ENCODE data around the gene CYP24A1.

DNA sequence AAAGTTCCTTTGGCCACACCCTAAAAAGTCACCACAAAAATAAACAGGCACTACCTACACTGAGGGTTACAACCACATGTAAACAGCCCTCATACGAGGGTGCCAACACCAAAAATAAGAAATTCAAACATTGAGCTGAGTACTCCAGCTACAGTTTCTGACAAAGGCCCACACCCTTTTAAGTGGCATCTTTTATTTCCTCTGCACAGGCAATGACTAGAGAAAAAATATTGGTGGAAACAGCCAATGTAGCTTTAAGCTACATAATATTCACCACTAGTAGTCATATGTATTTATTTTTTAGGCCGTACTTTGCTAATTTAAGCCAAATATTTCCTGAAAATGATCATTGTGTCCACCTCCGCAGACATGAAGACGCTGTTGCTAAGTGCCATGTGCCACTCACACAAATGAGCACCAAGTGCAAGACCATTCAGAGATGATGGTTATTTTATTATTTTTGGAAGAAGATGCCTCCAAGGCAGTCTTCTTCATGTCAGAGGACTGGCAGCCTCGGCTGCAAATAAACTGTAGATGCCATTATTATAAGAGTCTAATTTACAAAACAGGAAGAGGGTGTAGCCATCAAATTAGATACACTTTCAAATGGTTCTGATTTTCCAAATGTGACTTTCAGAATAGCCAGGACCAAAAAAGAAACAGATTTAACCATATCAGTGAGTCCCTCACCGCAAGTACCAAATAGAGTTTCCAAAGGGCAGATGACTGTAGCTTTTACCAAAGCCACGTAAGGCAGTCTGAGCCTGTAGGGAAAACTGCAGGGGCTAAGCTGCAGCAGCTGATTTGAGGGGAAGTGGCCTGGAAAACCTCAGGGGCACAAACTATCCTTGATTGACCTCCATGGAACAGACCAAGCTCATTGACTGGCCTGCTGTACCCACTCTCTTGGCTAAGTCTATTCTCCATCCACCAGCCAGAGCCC is 13.4 kb downstream of the CYP24A1 start:
- TF ChIP-seq, protein P1, sequence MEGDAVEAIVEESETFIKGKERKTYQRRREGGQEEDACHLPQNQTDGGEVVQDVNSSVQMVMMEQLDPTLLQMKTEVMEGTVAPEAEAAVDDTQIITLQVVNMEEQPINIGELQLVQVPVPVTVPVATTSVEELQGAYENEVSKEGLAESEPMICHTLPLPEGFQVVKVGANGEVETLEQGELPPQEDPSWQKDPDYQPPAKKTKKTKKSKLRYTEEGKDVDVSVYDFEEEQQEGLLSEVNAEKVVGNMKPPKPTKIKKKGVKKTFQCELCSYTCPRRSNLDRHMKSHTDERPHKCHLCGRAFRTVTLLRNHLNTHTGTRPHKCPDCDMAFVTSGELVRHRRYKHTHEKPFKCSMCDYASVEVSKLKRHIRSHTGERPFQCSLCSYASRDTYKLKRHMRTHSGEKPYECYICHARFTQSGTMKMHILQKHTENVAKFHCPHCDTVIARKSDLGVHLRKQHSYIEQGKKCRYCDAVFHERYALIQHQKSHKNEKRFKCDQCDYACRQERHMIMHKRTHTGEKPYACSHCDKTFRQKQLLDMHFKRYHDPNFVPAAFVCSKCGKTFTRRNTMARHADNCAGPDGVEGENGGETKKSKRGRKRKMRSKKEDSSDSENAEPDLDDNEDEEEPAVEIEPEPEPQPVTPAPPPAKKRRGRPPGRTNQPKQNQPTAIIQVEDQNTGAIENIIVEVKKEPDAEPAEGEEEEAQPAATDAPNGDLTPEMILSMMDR (IDR thresholded peaks at IDR 0.05) = no peak
- no peak for TF ChIP-seq POLR2A (IDR thresholded peaks at IDR 0.05)

Measured in esophagus squamous epithelium (tissue), 4 donors.